ENCODE data around the gene TBC1D22B. TPM values are rescaled to one million over a fixed set of nuclear protein-coding genes. Genes with fewer than 3 reads are reported as not detected.
A peak's percentile ranks its signal among the peaks of the same experiment; 100 is the strongest.

Gene TBC1D22B
- total and polyA plus RNA-seq, 2 donors = 7.7 to 8.8 TPM

- Histone ChIP-seq H3K27me3 (ENCODE audit: control insufficient read depth in 2 of 2, insufficient read depth in 1 of 2, low read length in 1 of 2) (peaks cover 0 to 9% of the 10 kb centered on the region in 2 donors), H3K36me3 (ENCODE audit: control insufficient read depth in 2 of 2, insufficient read depth in 2 of 2, low read length in 1 of 2) (peaks cover 0 to 22% of the 10 kb centered on the region in 2 donors), H3K4me3 (ENCODE audit: low read length in 2 of 2) (no peak overlapping the region), H3K27ac (ENCODE audit: low read depth in 1 of 2, low read length in 1 of 2) (no peak overlapping the region), H3K9me3 (ENCODE audit: control insufficient read depth in 2 of 2, insufficient read depth in 1 of 2, low read length in 1 of 2) (no peaks in the 10 kb centered on the region), H3K4me1 (ENCODE audit: control insufficient read depth in 2 of 2, insufficient read depth in 2 of 2, low read length in 2 of 2) (peaks cover 5 to 15% of the 10 kb centered on the region in 2 donors)
- DNase-seq (ENCODE audit: low read depth in 6 of 9, low spot score in 9 of 9) = no peak
- 85% methylated on average over 3 of the region's 3 CpGs for WGBS
Observed at GRCh38 chr6:37359039-37359438, 101.5 kb downstream of the TBC1D22B start.

- no peak overlapping the region for H3K4me3 ChIP-seq (ENCODE audit: low read length in 2 of 2)
- H3K27me3 ChIP-seq (ENCODE audit: control insufficient read depth in 2 of 2, insufficient read depth in 1 of 2, low read length in 1 of 2) = no peaks in the 10 kb centered on the region
- H3K9me3 ChIP-seq (ENCODE audit: control insufficient read depth in 2 of 2, insufficient read depth in 1 of 2, low read length in 1 of 2) = no peaks in the 10 kb centered on the region
- H3K4me1 ChIP-seq (ENCODE audit: control insufficient read depth in 2 of 2, insufficient read depth in 2 of 2, low read length in 2 of 2) = peaks cover 0 to 11% of the 10 kb centered on the region in 2 donors
- DNase-seq (ENCODE audit: low read depth in 6 of 9, low spot score in 9 of 9) = peak in 1 of 9 donors; percentile 16
- peaks cover 2 to 22% of the 10 kb centered on the region in 2 donors for H3K36me3 ChIP-seq (ENCODE audit: control insufficient read depth in 2 of 2, insufficient read depth in 2 of 2, low read length in 1 of 2)
- WGBS = 55% methylated on average over 2 of the region's 2 CpGs
- H3K27ac ChIP-seq (ENCODE audit: low read depth in 1 of 2, low read length in 1 of 2) = no peak overlapping the region
Observed at GRCh38 chr6:37362101-37362828, 104.7 kb downstream of the TBC1D22B start.

DNA sequence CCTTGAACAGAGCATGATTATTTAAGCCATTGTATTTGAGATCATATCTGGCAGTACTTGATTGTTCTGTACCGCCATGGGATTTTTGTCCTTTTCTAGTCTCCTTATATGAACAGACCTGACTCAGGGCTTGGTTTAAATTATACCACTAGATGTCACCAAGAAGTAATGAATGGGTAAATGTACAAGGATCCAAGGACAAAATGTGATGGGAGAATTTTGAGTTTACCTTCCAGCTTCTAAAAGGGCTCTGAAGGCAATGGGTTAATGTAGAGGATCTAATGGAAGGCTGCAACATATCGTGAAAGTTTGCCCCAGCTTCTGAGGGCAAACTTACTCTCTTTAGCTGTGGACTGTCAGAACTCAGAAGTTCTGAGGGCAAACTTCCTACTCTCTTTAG lies 108.2 kb downstream of the TBC1D22B start:
- 67% methylated on average over 2 of the region's 2 CpGs for WGBS
- Histone ChIP-seq H3K9me3 (ENCODE audit: control insufficient read depth in 2 of 2, insufficient read depth in 1 of 2, low read length in 1 of 2) (no peaks in the 10 kb centered on the region), H3K36me3 (ENCODE audit: control insufficient read depth in 2 of 2, insufficient read depth in 2 of 2, low read length in 1 of 2) (peaks cover 11 to 42% of the 10 kb centered on the region in 2 donors), H3K4me3 (ENCODE audit: low read length in 2 of 2) (no peak overlapping the region), H3K4me1 (ENCODE audit: control insufficient read depth in 2 of 2, insufficient read depth in 2 of 2, low read length in 2 of 2) (peaks cover 0 to 11% of the 10 kb centered on the region in 2 donors), H3K27me3 (ENCODE audit: control insufficient read depth in 2 of 2, insufficient read depth in 1 of 2, low read length in 1 of 2) (no peaks in the 10 kb centered on the region), H3K27ac (ENCODE audit: low read depth in 1 of 2, low read length in 1 of 2) (no peak overlapping the region)
- no peak for DNase-seq (ENCODE audit: low read depth in 6 of 9, low spot score in 9 of 9)

DNA sequence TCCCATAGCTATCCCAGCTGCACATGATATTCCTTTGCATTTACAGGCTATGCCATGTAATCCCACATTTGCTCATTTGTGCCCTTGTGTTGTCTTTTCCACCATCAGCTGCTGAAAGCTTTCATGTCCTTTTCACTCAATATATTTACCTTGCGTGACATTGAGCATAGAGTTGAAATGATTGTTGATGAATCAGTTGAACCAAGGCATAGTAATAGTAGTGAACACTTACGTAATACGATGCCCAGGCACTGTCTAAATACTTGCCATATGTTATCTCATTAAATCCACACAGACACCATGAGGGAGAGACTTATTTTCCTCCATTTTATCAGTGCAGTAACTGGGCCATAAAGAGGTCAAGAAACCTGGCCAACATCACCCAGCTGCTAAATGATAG lies 109.3 kb downstream of the TBC1D22B start:
- WGBS = 81% methylated on average over 3 of the region's 3 CpGs
- Histone ChIP-seq H3K27ac (ENCODE audit: low read depth in 1 of 2, low read length in 1 of 2) (no peak overlapping the region), H3K9me3 (ENCODE audit: control insufficient read depth in 2 of 2, insufficient read depth in 1 of 2, low read length in 1 of 2) (no peaks in the 10 kb centered on the region), H3K36me3 (ENCODE audit: control insufficient read depth in 2 of 2, insufficient read depth in 2 of 2, low read length in 1 of 2) (peaks cover 20 to 42% of the 10 kb centered on the region in 2 donors), H3K4me1 (ENCODE audit: control insufficient read depth in 2 of 2, insufficient read depth in 2 of 2, low read length in 2 of 2) (peaks cover 2 to 15% of the 10 kb centered on the region in 2 donors), H3K4me3 (ENCODE audit: low read length in 2 of 2) (no peak overlapping the region), H3K27me3 (ENCODE audit: control insufficient read depth in 2 of 2, insufficient read depth in 1 of 2, low read length in 1 of 2) (no peaks in the 10 kb centered on the region)
- no peak for DNase-seq (ENCODE audit: low read depth in 6 of 9, low spot score in 9 of 9)

DNA sequence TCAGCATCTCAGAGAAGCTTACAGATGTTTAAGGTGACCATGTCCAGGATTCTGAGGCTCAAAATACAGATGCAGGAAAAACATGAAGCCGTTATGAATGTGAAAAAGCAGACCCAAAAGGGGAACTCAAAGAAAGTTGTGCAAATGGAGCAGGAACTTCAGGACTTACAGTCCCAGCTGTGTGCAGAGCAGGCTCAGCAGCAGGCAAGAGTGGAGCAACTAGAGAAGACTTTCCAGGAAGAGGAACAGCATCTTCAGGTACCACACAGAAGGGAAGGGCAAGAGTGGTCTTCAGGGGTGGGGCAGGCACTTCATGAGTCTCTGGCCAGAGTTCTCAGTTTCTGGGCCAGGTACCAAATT lies 111.4 kb downstream of the TBC1D22B start:
- WGBS = 79% methylated on average over 1 of the region's 1 CpG
- H3K9me3 ChIP-seq (ENCODE audit: control insufficient read depth in 2 of 2, insufficient read depth in 1 of 2, low read length in 1 of 2) = no peaks in the 10 kb centered on the region
- H3K36me3 ChIP-seq (ENCODE audit: control insufficient read depth in 2 of 2, insufficient read depth in 2 of 2, low read length in 1 of 2) = peaks cover 20 to 33% of the 10 kb centered on the region in 2 donors
- H3K27me3 ChIP-seq (ENCODE audit: control insufficient read depth in 2 of 2, insufficient read depth in 1 of 2, low read length in 1 of 2) = no peaks in the 10 kb centered on the region
- peaks cover 2 to 4% of the 10 kb centered on the region in 2 donors for H3K4me1 ChIP-seq (ENCODE audit: control insufficient read depth in 2 of 2, insufficient read depth in 2 of 2, low read length in 2 of 2)
- no peak overlapping the region for H3K27ac ChIP-seq (ENCODE audit: low read depth in 1 of 2, low read length in 1 of 2)
- no peak for DNase-seq (ENCODE audit: low read depth in 6 of 9, low spot score in 9 of 9)
- no peak overlapping the region for H3K4me3 ChIP-seq (ENCODE audit: low read length in 2 of 2)

- H3K4me3 ChIP-seq (ENCODE audit: low read length in 2 of 2) = no peak overlapping the region
- H3K27me3 ChIP-seq (ENCODE audit: control insufficient read depth in 2 of 2, insufficient read depth in 1 of 2, low read length in 1 of 2) = no peaks in the 10 kb centered on the region
- peaks cover 2 to 4% of the 10 kb centered on the region in 2 donors for H3K4me1 ChIP-seq (ENCODE audit: control insufficient read depth in 2 of 2, insufficient read depth in 2 of 2, low read length in 2 of 2)
- peaks cover 20 to 37% of the 10 kb centered on the region in 2 donors for H3K36me3 ChIP-seq (ENCODE audit: control insufficient read depth in 2 of 2, insufficient read depth in 2 of 2, low read length in 1 of 2)
- no peaks in the 10 kb centered on the region for H3K9me3 ChIP-seq (ENCODE audit: control insufficient read depth in 2 of 2, insufficient read depth in 1 of 2, low read length in 1 of 2)
- WGBS = 94% methylated on average over 1 of the region's 1 CpG
- no peak overlapping the region for H3K27ac ChIP-seq (ENCODE audit: low read depth in 1 of 2, low read length in 1 of 2)
- DNase-seq (ENCODE audit: low read depth in 6 of 9, low spot score in 9 of 9) = no peak
Observed at GRCh38 chr6:37369321-37370201, 112.0 kb downstream of the TBC1D22B start.

- Histone ChIP-seq H3K36me3 (ENCODE audit: control insufficient read depth in 2 of 2, insufficient read depth in 2 of 2, low read length in 1 of 2) (peaks cover 29 to 38% of the 10 kb centered on the region in 2 donors), H3K4me3 (ENCODE audit: low read length in 2 of 2) (no peak overlapping the region), H3K27me3 (ENCODE audit: control insufficient read depth in 2 of 2, insufficient read depth in 1 of 2, low read length in 1 of 2) (no peaks in the 10 kb centered on the region), H3K4me1 (ENCODE audit: control insufficient read depth in 2 of 2, insufficient read depth in 2 of 2, low read length in 2 of 2) (peaks cover 2 to 4% of the 10 kb centered on the region in 2 donors), H3K27ac (ENCODE audit: low read depth in 1 of 2, low read length in 1 of 2) (no peak overlapping the region), H3K9me3 (ENCODE audit: control insufficient read depth in 2 of 2, insufficient read depth in 1 of 2, low read length in 1 of 2) (no peaks in the 10 kb centered on the region)
- 97% methylated on average over 4 of the region's 4 CpGs for WGBS
- peak in 1 of 9 donors; percentile 20 for DNase-seq (ENCODE audit: low read depth in 6 of 9, low spot score in 9 of 9)
Observed at GRCh38 chr6:37371154-37372083, 113.8 kb downstream of the TBC1D22B start.

DNA sequence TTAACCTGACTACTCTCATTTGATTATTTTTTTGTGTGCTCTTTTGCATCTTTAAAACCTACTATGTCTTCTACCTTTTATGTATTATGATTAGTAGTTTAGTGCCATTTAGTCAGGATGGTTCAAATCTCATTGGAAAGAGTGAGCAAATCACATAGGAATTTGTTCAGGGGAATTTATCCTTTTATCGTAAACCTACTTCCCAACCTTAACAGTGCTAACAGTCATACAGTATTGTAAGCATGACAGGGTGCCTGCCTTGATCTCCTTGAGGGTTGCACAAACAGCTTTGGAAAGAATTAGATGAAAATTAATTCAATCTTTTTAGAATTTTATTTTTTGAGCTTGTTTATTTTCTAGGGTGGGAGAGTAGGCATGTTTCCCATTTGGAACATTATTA lies 114.5 kb downstream of the TBC1D22B start:
- peaks cover 2 to 4% of the 10 kb centered on the region in 2 donors for H3K4me1 ChIP-seq (ENCODE audit: control insufficient read depth in 2 of 2, insufficient read depth in 2 of 2, low read length in 2 of 2)
- no peaks in the 10 kb centered on the region for H3K9me3 ChIP-seq (ENCODE audit: control insufficient read depth in 2 of 2, insufficient read depth in 1 of 2, low read length in 1 of 2)
- no peaks in the 10 kb centered on the region for H3K27me3 ChIP-seq (ENCODE audit: control insufficient read depth in 2 of 2, insufficient read depth in 1 of 2, low read length in 1 of 2)
- H3K27ac ChIP-seq (ENCODE audit: low read depth in 1 of 2, low read length in 1 of 2) = no peak overlapping the region
- WGBS = 97% methylated on average over 1 of the region's 1 CpG
- no peak overlapping the region for H3K4me3 ChIP-seq (ENCODE audit: low read length in 2 of 2)
- H3K36me3 ChIP-seq (ENCODE audit: control insufficient read depth in 2 of 2, insufficient read depth in 2 of 2, low read length in 1 of 2) = peaks cover 27 to 38% of the 10 kb centered on the region in 2 donors
- no peak for DNase-seq (ENCODE audit: low read depth in 6 of 9, low spot score in 9 of 9)
